ENCODE measurements around the gene VWF.

- TF ChIP-seq CTCF (IDR thresholded peaks at IDR 0.05) (no peak), POLR2A (IDR thresholded peaks at IDR 0.05) (no peak)
Measured at GRCh38 chr12:6123258-6123657, 1.2 kb downstream of the VWF start.

All from heart left ventricle (tissue), 13 donors.